AG08396 (cell line): Measurements from ENCODE around the gene CD300E.

ENCODE experiments used
- DNase-seq: peaks from one replicate; pipeline ENCODE4 v3.0.0; 2012; ENCODE audit warnings: low spot score, mixed read lengths

CD300E gene

DNA sequence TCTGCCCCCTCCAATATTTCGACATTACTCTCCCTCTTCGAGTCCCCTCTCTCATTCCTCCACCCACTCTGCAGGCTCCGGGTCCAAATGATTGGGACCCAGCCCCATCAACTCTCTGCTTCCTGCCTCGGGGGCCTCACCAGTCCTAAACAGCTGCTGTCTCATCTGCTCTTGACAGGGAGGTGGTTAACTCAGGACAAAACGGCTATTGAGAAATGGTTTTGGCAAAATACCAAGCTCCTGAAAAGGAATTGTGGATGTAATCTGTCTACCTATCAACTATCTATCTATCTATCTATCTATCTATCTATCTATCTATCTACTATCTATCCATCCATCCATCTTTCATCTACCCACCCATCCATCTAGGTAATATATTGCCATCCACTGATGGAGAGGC lies 58.4 kb downstream of the CD300E start:
- DNase-seq: no peak

DNA sequence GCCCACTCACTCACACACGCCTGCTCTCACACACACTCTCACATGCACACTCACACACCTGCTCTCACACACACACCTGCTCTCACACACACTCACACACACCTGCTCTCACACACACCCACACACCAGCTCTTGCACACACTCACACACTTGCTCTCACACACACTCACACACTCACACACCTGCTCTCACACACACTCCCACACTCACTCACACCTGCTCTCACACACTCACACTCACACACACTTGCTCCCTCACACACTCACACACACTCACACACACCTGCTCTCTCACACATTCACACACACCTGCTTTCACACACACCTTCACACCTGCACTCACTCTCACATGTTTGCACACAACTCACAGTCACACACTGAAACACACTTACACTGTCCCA lies 60.2 kb downstream of the CD300E start:
- no peak for DNase-seq

DNA sequence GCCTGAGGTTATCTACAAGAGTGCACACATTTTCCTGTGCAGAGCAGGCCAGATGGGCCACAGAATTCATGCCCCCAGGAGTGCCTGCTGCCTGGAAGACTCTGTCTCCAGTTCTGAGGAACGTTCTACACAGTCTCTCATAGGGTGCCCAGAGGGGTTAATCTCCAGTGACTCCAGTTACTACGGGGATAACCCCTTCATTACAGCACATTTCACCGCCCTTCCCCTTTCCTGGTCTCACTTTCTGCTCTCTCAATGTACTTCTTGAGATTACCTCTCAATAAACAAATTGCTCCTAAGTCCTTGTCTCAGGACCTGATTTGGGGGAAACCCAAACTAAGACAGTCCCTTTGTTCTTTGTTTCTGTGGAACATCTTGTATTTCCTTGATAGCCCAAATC lies 62.0 kb downstream of the CD300E start:
- DNase-seq: no peak
